GM18868 (cell line): ENCODE data around the gene AMMECR1.
"Not testable (repeated sequence)": the region's sequence is repeated elsewhere in the genome, so short reads cannot be mapped to it uniquely, and the experiment has no call there.

ENCODE experiments used
- ATAC-seq: cut with Tn5 transposase; IDR thresholded peaks from one replicate; pipeline ENCODE4 v1.9.1; 2021; ENCODE audit warnings: mild to moderate bottlenecking, moderate library complexity; ENCODE audit not compliant: unreplicated experiment

AMMECR1 gene

DNA sequence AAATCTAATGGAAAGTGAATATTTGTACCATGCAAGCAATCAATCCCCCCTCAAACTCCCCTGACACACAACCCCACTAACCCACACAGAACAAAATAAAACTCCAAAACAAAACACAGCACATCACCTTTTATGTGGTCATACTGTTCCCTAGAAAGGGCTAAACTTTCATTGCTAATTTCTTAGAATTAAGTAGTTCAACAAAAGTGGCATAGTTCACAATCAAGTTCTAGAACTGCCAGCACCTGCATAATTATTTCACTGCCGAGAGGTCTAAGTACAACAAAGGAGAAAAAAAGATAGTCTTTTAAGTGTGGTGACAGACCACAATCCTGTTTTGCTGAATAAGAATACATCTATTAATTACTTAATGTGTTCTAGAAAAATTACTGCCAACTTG, 58.8 kb downstream of the AMMECR1 start:
- ATAC-seq: no peak

DNA sequence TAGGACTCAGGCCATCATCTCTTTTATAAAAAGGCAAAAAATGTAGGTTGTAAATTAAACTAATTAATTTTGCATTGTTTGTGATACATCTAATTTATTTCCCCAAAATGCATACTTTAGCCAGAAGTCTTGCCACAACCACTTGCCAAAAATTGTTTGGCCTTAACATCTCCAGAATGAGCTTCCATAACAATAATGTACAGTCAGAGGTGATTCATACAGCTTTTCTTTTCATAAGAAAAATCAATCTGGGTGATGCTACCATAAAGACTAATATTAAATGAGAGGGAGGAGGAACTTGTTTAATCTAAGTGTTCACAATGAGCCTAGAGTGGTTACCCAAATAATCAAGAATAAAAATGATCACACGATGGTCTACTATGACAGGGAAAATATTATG, 59.3 kb downstream of the AMMECR1 start:
- ATAC-seq: no peak

DNA sequence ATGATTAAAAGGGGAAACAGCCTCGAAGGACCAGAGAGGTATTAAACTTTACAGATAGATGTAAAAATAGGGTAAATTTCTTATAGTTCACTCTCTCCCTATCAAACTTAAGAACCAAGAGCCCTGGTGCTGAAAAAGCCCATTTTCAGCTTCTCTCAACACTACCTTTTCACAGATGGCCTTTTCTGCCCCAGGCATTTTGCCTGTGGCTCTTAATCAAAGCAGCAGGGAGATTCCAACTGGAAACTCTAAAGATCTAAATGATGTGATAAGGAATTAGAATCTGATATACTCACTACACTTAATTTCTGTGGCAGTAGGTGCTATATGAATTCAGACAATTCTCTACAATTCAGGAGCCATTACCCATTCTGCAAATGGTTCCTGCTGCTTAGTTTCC, 60.0 kb downstream of the AMMECR1 start:
- ATAC-seq: no peak

DNA sequence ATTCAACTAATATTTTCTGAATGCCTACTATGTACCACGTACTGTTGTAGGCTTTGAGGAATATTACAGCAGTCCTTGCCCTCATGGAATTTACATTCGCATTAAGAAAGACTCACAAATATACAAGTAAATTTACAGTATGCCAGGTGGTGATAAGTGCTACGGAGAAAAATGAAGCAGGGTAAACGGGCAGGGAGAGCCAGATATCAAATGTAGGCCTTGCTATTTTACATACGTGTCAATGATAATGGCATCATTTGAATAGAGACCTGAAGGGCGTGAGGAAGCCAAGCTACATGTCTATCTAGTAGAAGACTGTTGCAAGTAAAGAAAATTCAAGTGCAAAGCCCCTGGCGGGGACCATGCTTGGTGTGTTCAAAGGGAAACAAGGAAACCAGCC, 65.2 kb downstream of the AMMECR1 start:
- no peak for ATAC-seq

DNA sequence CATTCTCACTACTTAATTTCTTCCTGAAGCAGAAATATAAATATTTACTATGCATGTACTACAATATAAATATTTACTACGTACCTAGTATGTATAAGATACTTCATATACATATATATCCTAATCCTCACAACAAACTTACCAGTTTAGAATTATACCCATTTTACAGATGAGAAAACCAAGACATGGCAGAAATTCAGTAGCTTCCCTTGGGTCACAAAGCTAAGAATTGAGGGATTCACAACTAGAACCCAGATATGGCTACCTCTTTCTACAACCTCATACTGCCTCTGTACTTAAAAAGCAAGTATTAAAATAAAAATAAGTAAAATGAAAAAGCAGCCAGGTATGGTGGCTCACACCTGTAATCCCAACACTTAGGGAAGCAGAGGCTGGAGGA, 65.9 kb downstream of the AMMECR1 start:
- ATAC-seq: no peak

DNA sequence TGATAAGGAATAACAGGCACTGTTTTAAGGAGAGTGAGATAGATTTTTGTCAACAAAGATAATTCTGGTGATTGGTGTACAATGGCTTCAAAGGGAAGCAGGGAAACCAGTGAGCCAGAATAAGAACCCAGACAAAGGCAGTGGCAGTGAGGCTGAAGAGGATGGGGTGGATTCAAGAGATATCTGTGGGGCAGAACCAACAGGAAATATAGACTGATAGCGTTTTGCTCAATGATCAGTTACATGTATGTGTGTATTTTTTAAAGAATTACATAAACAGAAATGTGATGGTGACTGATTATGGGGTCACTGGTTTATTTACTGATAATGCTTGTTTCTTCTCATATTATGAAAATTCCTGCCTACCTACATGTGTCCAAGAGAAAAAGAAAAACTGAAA, 66.4 kb downstream of the AMMECR1 start:
- ATAC-seq: no peak

DNA sequence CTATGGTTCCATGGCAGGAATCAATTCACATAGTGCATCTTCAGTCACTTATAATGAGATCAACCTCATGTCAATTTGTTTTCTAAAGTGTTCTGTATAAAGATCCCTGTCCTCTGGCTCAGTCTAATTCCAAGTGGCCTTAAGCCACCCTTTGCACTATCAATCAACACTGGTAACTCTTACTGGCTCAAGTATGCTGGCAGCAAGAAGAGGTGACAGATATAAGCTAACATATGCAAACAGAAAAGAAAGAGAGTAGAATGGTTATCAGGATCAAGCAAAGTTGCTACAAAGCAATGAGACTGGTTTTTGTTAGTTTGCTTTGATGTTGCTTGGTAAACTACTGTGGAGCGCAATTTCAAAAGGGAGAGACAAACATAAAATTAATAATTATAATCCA, 67.0 kb downstream of the AMMECR1 start:
- no peak for ATAC-seq

DNA sequence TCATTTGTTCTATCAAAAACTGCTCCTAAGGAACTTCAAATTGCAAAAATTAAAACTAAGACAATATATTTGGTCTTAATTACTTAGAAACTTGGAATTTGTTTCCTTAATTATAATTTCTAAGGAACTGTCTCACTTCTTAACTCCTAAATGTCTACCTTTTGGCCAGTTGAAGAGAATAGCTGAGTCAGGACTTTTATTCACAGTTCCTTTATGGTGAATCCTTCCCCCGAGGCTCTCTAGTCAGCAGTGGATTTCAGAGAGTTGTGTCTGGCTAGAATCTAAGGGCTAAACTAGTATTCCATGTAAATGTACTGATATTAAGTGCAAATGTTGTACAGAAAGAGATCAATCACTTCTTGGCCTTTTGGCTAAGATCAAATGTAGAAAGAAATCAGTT, 69.3 kb downstream of the AMMECR1 start:
- ATAC-seq: no peak

DNA sequence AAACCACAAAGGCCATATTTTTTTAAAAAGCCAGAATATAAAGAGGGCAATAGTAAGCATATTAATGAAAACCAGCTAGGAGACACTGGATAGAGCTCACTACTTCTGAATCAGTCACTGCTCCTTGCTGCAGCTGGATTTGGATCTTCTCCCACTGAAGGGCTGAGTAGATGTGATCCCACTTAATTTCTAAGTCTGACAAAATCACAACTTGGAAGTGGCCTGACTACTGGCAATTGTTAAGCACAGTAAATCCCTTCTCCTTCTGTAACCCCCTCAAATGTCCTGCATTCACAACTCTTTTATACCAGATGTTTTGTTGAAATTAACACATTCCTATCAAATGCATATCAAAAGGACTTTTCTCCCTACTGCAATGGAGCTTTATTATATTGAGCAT, 72.9 kb downstream of the AMMECR1 start:
- ATAC-seq: no peak

DNA sequence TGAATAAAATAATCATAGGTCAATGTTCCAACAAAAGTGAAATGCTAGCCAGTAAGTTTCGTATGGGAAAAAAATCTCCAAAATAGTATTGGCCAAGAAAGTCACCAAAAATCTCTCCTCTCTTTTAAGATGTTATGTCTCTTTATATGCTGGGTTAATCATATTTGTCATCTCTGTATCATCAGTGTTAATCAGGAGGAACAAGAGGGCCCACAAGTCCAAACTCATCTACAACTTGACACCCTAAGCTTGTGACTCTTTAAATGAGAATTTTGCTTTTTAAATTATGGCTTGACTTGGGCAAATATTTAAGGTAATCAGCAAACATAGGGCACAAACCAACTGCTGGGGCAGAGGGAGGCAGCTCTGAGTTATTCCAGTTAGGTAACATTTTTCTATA, 75.5 kb downstream of the AMMECR1 start:
- ATAC-seq: no peak

DNA sequence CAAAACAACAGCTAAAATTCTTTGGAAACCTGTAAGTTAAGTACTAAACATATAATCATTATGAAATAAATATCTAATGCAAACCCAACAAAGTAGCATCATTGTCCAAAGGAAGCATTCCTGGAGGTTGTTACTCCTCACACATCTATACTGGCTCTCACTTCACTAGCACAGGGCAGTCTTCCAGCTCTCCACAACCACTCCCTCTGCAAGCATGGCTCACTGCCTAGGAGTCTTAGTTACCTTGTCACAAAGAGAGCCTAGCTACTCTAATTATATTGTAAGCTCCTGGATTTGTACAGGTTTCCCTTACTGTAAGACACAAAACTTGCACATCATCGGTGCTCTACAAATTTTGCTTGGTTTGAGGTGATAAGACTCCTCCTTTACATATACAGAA, 76.1 kb downstream of the AMMECR1 start:
- no peak for ATAC-seq

DNA sequence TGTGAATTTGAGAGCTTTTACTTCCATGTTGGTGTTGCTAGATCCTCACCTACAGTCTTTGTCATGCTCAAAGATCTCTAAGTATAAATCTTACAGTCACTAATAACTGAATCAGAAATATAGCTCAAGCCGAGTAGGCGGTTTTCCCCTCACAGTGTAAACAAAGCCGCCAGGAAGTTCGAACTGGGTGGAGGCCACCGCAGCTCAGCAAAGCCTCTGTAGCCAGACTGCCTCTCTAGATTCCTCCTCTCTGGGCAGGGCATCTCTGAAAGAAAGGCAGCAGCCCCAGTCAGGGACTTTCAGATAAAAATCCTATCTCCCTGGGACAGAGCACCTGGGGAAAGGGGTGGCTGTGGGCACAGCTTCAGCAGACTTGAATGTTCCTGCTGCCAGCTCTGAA, 79.6 kb downstream of the AMMECR1 start:
- not testable (repeated sequence) for ATAC-seq

DNA sequence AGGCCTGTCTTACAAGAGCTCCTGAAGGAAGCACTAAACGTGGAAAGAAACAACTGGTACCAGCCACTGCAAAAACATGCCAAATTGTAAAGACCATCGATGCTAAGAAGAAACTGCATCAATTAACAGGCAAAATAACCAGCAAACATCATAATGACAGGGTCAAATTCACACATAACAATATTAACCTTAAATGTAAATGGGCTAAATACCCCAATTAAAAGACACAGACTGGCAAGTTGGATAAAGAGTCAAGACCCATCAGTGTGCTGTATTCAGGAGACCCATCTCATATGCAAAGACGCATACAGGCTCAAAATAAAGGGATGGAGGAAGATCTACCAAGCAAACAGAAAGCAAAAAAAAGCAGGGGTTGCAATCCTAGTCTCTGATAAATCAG, 86.4 kb downstream of the AMMECR1 start:
- not testable (repeated sequence) for ATAC-seq

DNA sequence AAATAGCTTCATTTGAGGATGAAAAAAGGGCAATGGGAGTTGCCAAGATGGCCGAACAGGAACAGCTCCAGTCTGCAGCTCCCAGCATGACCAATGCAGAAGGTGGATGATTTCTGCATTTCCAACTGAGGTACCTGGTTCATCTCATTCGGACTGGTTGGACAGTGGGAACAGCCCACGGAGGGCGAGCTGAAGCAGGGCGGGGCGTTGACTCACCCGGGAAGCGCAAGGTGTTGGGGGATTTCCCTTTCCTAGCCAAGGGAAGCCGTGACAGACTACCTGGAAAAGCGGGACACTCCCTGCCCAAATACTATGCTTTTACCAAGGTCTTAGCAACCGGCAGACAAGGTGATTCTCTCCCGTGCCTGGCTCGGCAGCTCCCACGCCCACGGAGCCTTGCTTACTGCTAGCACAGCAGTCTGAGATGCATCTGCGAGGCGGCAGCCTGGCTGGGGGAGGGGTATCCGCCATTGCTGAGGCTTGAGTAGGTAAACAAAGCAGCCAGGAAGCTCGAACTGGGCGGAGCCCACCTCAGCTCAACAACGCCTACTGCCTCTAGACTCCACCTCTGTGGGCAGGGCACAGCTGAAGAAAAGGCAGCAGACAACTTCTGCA, 88.3 kb downstream of the AMMECR1 start:
- not testable (repeated sequence) for ATAC-seq

DNA sequence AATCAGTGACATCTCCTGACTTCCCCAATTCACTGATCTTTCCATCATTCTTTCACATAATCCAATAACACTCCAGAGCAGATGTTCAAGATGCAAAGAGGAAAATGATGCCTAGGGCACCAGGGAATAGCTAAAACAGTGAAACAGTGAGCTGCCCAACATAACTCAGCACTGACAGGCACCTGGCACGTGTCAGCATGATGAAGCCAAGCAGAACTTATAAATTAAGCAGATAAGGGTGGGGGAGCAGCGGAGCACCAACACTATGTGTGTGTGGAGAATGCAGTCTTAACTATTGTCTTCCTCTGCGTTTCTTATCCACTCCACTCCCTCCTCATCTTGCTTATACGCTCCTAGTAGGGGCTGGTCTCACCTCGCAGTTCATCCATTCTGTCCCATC, 89.4 kb downstream of the AMMECR1 start:
- no peak for ATAC-seq

DNA sequence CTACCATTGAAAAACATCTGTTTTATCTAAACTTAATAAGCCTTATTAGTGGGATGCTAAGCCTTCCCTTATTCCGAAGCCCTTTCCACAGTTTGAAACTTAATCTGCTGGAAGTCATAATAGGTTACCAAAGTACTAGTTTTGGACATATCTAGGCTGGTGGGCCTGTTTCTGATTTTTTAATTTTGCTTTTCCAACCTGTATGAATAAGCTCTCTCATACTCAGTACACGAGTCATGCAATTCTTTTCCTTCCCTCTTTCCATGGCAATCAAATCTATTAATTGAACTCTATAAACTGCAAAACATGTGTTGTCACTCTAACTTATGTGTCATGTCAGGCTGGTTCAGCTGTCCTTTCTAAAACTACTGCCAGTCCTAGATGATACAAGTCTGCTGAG, 91.0 kb downstream of the AMMECR1 start:
- ATAC-seq: no peak

DNA sequence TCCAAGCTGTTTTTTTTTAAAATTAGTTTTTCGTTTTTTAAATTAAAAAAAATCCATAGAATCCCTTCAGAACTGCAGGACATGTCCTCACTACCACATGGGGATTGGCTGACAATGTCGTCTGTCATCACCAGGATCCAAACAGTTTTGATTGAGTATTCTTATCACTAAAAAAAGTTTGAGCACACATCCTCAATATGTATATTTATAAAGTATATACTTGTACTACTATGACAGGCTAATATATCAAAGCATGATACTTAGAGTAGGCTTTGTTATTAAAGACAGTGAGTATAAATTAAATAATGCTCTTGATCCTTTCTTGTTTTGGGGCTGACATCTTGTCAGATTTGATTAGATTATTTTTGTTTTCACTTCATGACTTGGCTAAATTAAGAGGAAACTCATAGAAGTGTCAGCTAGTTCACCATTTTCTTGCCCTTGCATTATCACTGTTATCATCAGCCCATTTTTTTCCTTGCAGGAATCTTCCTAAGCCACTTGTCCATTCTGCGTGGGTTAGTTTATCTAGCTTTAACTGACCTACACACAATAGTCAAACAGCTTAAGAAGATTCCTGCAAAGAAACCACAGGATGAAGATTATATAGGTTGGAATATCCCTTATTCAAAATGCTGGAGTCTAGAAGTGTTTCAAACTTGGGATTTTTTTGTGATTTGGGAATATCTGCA, 92.8 kb downstream of the AMMECR1 start:
- no peak for ATAC-seq

DNA sequence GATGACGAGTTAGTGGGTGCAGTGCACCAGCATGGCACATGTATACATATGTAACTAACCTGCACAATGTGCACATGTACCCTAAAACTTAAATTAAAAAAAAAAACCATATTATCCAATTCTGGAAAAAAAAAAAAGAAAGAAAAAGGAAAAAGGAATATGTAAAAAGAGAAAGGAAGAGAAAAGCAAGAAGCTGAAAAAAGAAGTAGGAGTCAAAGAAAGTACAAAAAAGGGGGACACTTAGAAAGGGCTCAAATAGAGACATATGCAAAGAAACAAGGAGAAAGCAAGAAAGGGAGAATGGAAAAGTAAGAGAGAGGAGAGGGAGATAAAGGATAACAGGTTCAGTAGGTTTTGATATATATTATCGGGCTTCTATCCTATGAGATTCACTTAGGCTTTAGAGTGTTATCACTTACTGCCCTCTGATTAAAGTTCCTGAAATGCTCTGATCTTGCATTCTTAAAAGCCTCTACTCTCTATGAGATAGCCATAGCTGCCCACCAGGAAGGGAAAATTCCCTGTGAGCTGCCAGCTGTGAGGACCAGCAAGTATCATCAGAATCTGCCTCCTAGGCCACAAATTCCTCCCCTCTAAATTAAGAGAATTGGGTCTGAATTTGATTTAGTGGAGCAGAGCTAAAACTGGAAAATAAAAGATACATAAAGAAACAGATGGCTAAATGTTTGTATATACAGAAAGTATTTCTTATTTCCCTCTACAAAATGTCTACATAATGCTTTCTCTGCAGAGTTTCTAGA, 95.2 kb downstream of the AMMECR1 start:
- ATAC-seq: no peak

DNA sequence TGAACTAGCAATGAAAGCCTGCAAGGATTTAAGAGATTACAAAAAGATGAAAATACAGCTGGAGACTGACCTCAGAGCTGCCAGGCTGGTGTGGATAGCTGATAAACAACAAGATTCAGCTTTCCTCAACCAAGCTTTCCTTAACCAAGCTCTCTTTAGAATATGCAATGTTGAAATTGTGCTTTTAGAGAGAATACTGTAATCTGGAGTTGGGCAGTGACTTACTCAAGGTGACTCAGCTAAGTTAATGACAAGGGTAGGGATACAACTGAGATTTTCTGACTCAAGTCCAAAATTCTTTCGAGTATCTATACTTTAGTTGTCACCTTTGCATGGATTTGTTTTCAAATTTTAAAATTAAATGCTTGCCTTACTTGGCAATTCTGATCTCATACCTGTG, 98.0 kb downstream of the AMMECR1 start:
- ATAC-seq: no peak

DNA sequence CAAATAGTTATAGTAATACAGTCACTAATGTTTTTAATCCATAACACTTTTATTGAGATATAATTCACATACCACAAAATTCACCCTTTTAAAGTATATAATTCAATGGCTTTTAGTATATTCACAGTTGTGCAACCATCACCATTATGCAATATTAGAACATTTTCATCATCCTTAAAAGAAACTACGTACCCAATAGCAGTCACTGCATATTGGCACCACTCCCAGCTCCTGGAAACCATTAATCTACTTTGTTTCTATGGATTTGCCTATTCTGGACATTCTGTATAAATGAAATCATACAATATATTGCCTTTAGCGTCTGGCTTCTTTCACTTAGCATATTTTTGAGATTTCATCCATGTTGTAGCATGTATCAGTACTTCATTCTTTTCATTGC, 99.3 kb downstream of the AMMECR1 start:
- ATAC-seq: no peak

DNA sequence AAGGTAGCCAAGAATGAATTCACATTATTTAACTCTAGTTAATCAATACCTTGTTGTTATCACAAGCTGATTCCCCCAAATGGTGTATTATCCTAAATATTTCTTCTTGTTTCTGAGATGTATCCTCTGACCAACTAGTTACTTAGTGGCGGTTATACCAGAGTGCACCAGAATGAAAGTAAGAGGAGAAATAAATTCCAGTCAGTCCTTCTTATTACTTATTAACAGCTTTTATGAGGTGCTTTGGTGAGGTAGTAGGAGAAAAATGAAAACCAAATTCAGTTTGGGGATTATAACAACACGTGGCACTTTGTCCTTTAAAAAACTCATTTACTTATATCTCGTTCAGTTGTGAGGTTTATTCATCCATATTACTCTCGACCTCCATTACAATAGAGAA, 101.9 kb downstream of the AMMECR1 start:
- no peak for ATAC-seq

DNA sequence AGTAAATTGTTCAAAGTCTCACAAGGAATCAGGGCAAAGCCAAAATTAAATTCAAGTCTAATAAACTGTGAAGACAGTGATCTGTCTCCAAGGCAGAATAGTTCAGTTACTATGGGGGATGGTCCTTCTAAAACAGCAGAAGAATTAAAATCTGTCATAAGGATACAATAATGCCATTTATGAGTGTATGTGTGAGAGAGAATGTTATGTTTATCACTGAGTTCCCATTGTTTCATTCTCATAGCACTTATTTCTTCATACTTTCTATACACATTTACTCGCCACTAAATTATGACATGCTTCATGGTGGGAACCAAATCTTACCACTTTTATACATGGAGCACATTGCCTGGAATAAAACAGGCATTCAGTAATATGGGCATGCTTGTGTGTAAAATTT, 102.5 kb downstream of the AMMECR1 start:
- no peak for ATAC-seq
